ENCODE data around the gene ANKRD22. TPM values are rescaled to one million over a fixed set of nuclear protein-coding genes. Genes with fewer than 3 reads are reported as not detected.

ANKRD22 gene
- total RNA-seq, 1 donor from 2014 or later: 2.9 TPM

- Mint-ChIP-seq H3K27me3 (no peaks in the 10 kb centered on the region), H3K4me1 (ENCODE audit: unreplicated experiment) (no peaks in the 10 kb centered on the region), H3K27ac (no peak overlapping the region), H3K36me3 (no peaks in the 10 kb centered on the region), H3K4me3 (no peak overlapping the region), H3K9me3 (no peaks in the 10 kb centered on the region)
- TF ChIP-seq CTCF (conservative IDR thresholded peaks at IDR 0.05): no peak
- no peak for DNase-seq (ENCODE audit: extremely low spot score, unreplicated experiment)
Observed at GRCh38 chr10:88782222-88782621, 69.4 kb downstream of the ANKRD22 start.

- H3K36me3 Mint-ChIP-seq: no peaks in the 10 kb centered on the region
- H3K4me3 Mint-ChIP-seq: no peak overlapping the region
- DNase-seq (ENCODE audit: extremely low spot score, unreplicated experiment): no peak
- H3K4me1 Mint-ChIP-seq (ENCODE audit: unreplicated experiment): no peaks in the 10 kb centered on the region
- no peak overlapping the region for H3K27ac Mint-ChIP-seq
- H3K27me3 Mint-ChIP-seq: no peaks in the 10 kb centered on the region
- TF ChIP-seq CTCF (conservative IDR thresholded peaks at IDR 0.05): no peak
- peaks cover 5% of the 10 kb centered on the region for H3K9me3 Mint-ChIP-seq
Observed at GRCh38 chr10:88781206-88781605, 70.4 kb downstream of the ANKRD22 start.

Other genes with a start within 250 kb of the ANKRD22 start
- gene LIPF, start 187.4 kb downstream of the ANKRD22 start, total RNA-seq (ENCODE audit: low replicate concordance): 19.6 TPM in 1 of 2 replicates, not detected in the other
- gene LIPK, start 145.6 kb downstream of the ANKRD22 start, total RNA-seq (ENCODE audit: low replicate concordance): 0.41 and 3.2 TPM in 2 replicates
- gene LIPN, start 91.8 kb downstream of the ANKRD22 start, total RNA-seq (ENCODE audit: low replicate concordance): 0.24 and 1.5 TPM in 2 replicates
- gene LIPM, start 49.1 kb downstream of the ANKRD22 start, total RNA-seq (ENCODE audit: low replicate concordance): 0.38 TPM in 1 of 2 replicates, not detected in the other
- 5.9 and 8.4 TPM in 2 replicates for gene STAMBPL1, start 28.4 kb upstream of the ANKRD22 start, total RNA-seq (ENCODE audit: low replicate concordance)
- 38.1 and 76.5 TPM in 2 replicates for gene ACTA2, start 100.9 kb upstream of the ANKRD22 start, total RNA-seq (ENCODE audit: low replicate concordance)
- gene FAS, start 139.0 kb upstream of the ANKRD22 start, total RNA-seq (ENCODE audit: low replicate concordance): 8.1 and 9.2 TPM in 2 replicates

All from type B pancreatic cell (in vitro differentiated cells).